HepG2 (cell line): ENCODE results near the gene ROMO1. TPM values are rescaled to one million over a fixed set of nuclear protein-coding genes. Genes with fewer than 3 reads are reported as not detected.

Experiments
- AKAP8 ChIP-seq: sonication (generic); formaldehyde crosslinking; IDR thresholded peaks from 2 replicates; pipeline ENCODE4 v1.5.1; 2020; ENCODE audit warnings: mild to moderate bottlenecking, missing genetic modification reagents
- CC2D1A ChIP-seq: sonication (generic); formaldehyde crosslinking; IDR thresholded peaks from 2 replicates; pipeline ENCODE4 v1.8.1; 2023; ENCODE audit warnings: mild to moderate bottlenecking, missing genetic modification reagents
- CENPT ChIP-seq: sonication (generic); formaldehyde crosslinking; IDR thresholded peaks from 2 replicates; pipeline ENCODE4 v1.8.0; 2022; ENCODE audit warnings: low read depth, mild to moderate bottlenecking, moderate library complexity, missing genetic modification reagents
- FOXO1 ChIP-seq: sonication (generic); formaldehyde crosslinking; IDR thresholded peaks from 2 replicates; pipeline ENCODE4 v1.4.0; 2020; ENCODE audit warnings: missing genetic modification reagents
- HNRNPUL1 ChIP-seq: fragments of 200-400 bp; formaldehyde crosslinking; IDR thresholded peaks from 2 replicates; pipeline ENCODE4 v1.6.1; 2017; ENCODE audit warnings: low read depth, mild to moderate bottlenecking, low read length, moderate library complexity
- KDM6A ChIP-seq: IDR thresholded peaks from 2 replicates; pipeline ENCODE4 v1.6.1; 2016; ENCODE audit warnings: low read depth
- NFYB ChIP-seq: sonication (generic); formaldehyde crosslinking; IDR thresholded peaks from 2 replicates; pipeline ENCODE4 v1.4.0; 2020; ENCODE audit warnings: missing genetic modification reagents
- SSRP1 ChIP-seq: IDR thresholded peaks from 2 replicates; pipeline ENCODE4 v1.6.1; 2016; ENCODE audit warnings: control low read depth
- ZBTB38 ChIP-seq: sonication (generic); formaldehyde crosslinking; IDR thresholded peaks from 2 replicates; pipeline ENCODE4 v1.5.1; 2020; ENCODE audit warnings: mild to moderate bottlenecking, missing genetic modification reagents
- ZNF383 ChIP-seq: sonication (generic); formaldehyde crosslinking; IDR thresholded peaks from 2 replicates; pipeline ENCODE4 v1.4.0; 2020; ENCODE audit warnings: missing genetic modification reagents, mild to moderate bottlenecking, borderline replicate concordance
- ZNF44 ChIP-seq: sonication (generic); formaldehyde crosslinking; IDR thresholded peaks from 2 replicates; pipeline ENCODE4 v1.5.1; 2020; ENCODE audit warnings: mild to moderate bottlenecking, missing genetic modification reagents
- polyA plus RNA-seq, 8 experiments: library from polyadenylated mRNA; depleted of rRNA in 3 of 8; stranded (reverse) in 7 of 8; unstranded in 1 of 8; fragments of >200 nt; fragmentation: Illumina TruSeq in 4 of 8; extraction: Trizol in 4 of 8; gene quantifications; 2 replicates each; pipeline versions ENCODE4 v1.2.1 to v1.2.3, GENCODE V29; 2011 to 2016; ENCODE audit warnings: low read depth in 4 of 8, missing spikeins in 1 of 8, mixed read lengths in 1 of 8; ENCODE audit not compliant: insufficient read depth in 1 of 8
- total RNA-seq, 5 experiments: library from RNA; depleted of rRNA; stranded (reverse); fragments of >200 nt; fragmentation: Illumina TruSeq; extraction: Trizol; gene quantifications; 2 replicates each; pipeline ENCODE4 v1.2.3, GENCODE V29; 2016; ENCODE audit warnings: low read depth in 1 of 5
- TF ChIP-seq, protein P1 (sequence below): sonication (generic); formaldehyde crosslinking; IDR thresholded peaks from one replicate; pipeline ENCODE4 v1.5.1; 2020; ENCODE audit warnings: mild to moderate bottlenecking, missing genetic modification reagents; ENCODE audit errors: not compliant biosample characterization
- TF ChIP-seq, protein P2 (sequence below): sonication (generic); formaldehyde crosslinking; IDR thresholded peaks from 2 replicates; pipeline ENCODE4 v1.9.0; 2022; ENCODE audit warnings: low read depth, missing genetic modification reagents
- TF ChIP-seq, protein P3 (sequence below), 2 experiments: sonication (generic) in 1 of 2; formaldehyde crosslinking in 1 of 2; IDR thresholded peaks; 2 replicates each; pipeline versions ENCODE4 v1.5.1 to v1.6.1; 2011 to 2020; ENCODE audit warnings: borderline replicate concordance in 1 of 2, low read depth in 1 of 2, low read length in 1 of 2, mild to moderate bottlenecking in 1 of 2, missing genetic modification reagents in 1 of 2, moderate library complexity in 1 of 2
- TF ChIP-seq, protein P4 (sequence below): sonication (generic); formaldehyde crosslinking; IDR thresholded peaks from 2 replicates; pipeline ENCODE4 v1.5.1; 2020; ENCODE audit warnings: missing genetic modification reagents, mild to moderate bottlenecking, borderline replicate concordance

ROMO1 gene
- total and polyA plus RNA-seq, 2 of the 13 experiments (the other 11 are each of a cell fraction or from before 2014, with no cell fraction given), result 636 to 755 TPM

DNA sequence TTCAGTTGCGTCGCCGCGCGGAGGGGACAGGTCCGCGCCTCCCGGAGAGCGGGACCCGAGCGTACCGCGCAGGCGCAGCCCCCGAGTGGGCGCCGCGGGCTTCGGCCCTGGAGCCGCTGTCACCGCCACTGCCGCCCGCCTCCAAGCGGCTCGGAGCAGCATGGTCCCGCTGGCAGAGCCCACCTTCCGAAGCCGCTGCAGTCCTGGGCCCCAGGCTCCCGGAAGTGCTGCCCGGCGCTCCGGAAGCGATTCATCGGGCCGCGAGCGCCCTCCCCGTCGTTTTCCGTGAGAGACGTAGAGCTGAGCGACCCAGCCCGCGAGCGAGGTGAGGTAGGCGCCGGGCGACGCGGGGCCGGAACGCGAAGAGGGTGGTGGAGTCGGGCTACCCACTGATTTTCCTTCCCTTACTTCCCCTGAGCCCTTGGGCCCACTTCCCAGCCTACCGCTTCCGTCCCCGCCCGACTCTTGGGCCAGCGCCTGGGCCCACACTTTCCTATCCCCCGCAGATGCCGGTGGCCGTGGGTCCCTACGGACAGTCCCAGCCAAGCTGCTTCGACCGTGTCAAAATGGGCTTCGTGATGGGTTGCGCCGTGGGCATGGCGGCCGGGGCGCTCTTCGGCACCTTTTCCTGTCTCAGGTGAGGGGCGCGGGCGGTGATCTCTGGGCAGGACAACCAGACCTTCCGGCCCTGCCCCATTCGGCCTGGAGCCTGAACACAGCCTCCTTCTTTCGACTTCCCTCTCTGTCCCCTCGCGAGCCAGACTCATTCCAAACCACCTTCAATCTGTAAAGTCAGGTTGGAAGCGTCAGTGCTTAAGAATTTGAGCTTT lies at the start of gene ROMO1, which contains the start of gene NFS1 (continued):
- TF ChIP-seq ZNF44 (CRISPR knock-in tag), result peak; percentile 98
- TF ChIP-seq CENPT (CRISPR knock-in tag), result peak; percentile 90
- TF ChIP-seq, protein P1, sequence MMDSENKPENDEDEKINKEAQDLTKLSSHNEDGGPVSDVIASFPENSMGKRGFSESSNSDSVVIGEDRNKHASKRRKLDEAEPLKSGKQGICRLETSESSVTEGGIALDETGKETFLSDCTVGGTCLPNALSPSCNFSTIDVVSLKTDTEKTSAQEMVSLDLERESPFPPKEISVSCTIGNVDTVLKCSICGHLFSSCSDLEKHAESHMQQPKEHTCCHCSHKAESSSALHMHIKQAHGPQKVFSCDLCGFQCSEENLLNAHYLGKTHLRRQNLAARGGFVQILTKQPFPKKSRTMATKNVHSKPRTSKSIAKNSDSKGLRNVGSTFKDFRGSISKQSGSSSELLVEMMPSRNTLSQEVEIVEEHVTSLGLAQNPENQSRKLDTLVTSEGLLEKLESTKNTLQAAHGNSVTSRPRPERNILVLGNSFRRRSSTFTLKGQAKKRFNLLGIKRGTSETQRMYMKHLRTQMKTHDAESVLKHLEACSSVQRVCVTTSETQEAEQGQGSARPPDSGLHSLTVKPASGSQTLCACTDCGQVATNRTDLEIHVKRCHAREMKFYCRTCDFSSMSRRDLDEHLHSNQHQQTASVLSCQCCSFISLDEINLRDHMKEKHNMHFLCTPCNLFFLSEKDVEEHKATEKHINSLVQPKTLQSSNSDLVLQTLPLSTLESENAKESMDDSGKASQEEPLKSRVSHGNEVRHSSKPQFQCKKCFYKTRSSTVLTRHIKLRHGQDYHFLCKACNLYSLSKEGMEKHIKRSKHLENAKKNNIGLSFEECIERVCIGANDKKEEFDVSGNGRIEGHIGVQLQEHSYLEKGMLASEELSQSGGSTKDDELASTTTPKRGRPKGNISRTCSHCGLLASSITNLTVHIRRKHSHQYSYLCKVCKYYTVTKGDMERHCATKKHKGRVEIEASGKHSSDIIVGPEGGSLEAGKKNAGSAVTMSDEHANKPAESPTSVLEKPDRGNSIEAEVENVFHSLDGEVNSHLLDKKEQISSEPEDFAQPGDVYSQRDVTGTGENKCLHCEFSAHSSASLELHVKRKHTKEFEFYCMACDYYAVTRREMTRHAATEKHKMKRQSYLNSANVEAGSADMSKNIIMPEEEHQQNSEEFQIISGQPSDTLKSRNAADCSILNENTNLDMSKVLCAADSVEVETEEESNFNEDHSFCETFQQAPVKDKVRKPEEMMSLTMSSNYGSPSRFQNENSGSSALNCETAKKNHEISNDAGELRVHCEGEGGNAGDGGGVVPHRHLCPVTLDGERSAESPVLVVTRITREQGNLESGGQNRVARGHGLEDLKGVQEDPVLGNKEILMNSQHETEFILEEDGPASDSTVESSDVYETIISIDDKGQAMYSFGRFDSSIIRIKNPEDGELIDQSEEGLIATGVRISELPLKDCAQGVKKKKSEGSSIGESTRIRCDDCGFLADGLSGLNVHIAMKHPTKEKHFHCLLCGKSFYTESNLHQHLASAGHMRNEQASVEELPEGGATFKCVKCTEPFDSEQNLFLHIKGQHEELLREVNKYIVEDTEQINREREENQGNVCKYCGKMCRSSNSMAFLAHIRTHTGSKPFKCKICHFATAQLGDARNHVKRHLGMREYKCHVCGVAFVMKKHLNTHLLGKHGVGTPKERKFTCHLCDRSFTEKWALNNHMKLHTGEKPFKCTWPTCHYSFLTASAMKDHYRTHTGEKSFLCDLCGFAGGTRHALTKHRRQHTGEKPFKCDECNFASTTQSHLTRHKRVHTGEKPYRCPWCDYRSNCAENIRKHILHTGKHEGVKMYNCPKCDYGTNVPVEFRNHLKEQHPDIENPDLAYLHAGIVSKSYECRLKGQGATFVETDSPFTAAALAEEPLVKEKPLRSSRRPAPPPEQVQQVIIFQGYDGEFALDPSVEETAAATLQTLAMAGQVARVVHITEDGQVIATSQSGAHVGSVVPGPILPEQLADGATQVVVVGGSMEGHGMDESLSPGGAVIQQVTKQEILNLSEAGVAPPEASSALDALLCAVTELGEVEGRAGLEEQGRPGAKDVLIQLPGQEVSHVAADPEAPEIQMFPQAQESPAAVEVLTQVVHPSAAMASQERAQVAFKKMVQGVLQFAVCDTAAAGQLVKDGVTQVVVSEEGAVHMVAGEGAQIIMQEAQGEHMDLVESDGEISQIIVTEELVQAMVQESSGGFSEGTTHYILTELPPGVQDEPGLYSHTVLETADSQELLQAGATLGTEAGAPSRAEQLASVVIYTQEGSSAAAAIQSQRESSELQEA (CRISPR knock-in tag), result peak; percentile 99
- peak; percentile 28; the same call in 1 of the 2 replicates for TF ChIP-seq KDM6A (CRISPR knock-in tag)
- TF ChIP-seq ZBTB38, result peak; percentile 99
- TF ChIP-seq, protein P2, sequence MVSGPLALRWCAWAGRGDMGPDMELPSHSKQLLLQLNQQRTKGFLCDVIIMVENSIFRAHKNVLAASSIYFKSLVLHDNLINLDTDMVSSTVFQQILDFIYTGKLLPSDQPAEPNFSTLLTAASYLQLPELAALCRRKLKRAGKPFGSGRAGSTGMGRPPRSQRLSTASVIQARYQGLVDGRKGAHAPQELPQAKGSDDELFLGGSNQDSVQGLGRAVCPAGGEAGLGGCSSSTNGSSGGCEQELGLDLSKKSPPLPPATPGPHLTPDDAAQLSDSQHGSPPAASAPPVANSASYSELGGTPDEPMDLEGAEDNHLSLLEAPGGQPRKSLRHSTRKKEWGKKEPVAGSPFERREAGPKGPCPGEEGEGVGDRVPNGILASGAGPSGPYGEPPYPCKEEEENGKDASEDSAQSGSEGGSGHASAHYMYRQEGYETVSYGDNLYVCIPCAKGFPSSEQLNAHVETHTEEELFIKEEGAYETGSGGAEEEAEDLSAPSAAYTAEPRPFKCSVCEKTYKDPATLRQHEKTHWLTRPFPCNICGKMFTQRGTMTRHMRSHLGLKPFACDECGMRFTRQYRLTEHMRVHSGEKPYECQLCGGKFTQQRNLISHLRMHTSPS, result no peak; the same call in 1 of the 2 replicates
- peak; percentile 92 for TF ChIP-seq SSRP1
- peak; percentile 66 for TF ChIP-seq FOXO1 (CRISPR knock-in tag)
- TF ChIP-seq AKAP8 (CRISPR knock-in tag), result peak; percentile 96; the same call in 1 of the 2 replicates
- TF ChIP-seq CC2D1A (CRISPR knock-in tag), result 0 out of 2 replicates have a peak, but pooled peaks have one; percentile 79
- TF ChIP-seq NFYB, result peak; percentile 58
- TF ChIP-seq ZNF383 (CRISPR knock-in tag), result peak; percentile 55; the same call in 1 of the 2 replicates
- peak; percentile 89 for TF ChIP-seq HNRNPUL1
- TF ChIP-seq, protein P3, sequence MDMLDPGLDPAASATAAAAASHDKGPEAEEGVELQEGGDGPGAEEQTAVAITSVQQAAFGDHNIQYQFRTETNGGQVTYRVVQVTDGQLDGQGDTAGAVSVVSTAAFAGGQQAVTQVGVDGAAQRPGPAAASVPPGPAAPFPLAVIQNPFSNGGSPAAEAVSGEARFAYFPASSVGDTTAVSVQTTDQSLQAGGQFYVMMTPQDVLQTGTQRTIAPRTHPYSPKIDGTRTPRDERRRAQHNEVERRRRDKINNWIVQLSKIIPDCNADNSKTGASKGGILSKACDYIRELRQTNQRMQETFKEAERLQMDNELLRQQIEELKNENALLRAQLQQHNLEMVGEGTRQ (IDR thresholded peaks at IDR 0.05; ENCODE audit: low read depth, low read length), result no peak
- TF ChIP-seq, protein P3 (CRISPR knock-in tag; IDR thresholded peaks at IDR 0.05; ENCODE audit: borderline replicate concordance), result no peak; the same call in 1 of the 2 replicates
- TF ChIP-seq, protein P4, sequence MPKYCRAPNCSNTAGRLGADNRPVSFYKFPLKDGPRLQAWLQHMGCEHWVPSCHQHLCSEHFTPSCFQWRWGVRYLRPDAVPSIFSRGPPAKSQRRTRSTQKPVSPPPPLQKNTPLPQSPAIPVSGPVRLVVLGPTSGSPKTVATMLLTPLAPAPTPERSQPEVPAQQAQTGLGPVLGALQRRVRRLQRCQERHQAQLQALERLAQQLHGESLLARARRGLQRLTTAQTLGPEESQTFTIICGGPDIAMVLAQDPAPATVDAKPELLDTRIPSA (CRISPR knock-in tag), result 0 out of 2 replicates have a peak, but pooled peaks have one; percentile 19
